HCT116 (cell line): ENCODE measurements around the gene DEFB132. TPM values are rescaled to one million over a fixed set of nuclear protein-coding genes. Genes with fewer than 3 reads are reported as not detected.

ENCODE experiments used
- ATAC-seq: fragments of 200-7000 bp; cut with Tn5 transposase; 2 replicates; pipeline ENCODE4 v1.9.1; 2020; ENCODE audit warnings: mild to moderate bottlenecking, moderate library complexity
- BruUV-seq: library from RNA; stranded (reverse); fragments of 400-500 nt; replicated peaks from 2 replicates; lab custom pipeline; 2021; lab: Mats Ljungman, UMichigan
- CTCF ChIA-PET: fragments of 300-600 bp; sonication (Branson Sonifier 250); formaldehyde crosslinking; loops from one replicate; lab custom pipeline; 2021; ENCODE audit warnings: antibody characterized with exemption; lab: Charles Lee
- POLR2A ChIA-PET: fragments of 300-600, 350-600 bp; sonication (Branson Sonifier 250); formaldehyde crosslinking; loops from one replicate; lab custom pipeline; 2021; ENCODE audit warnings: antibody characterized with exemption; lab: Charles Lee
- RAD21 ChIA-PET, 2 experiments: fragments of 300-600 bp; sonication (Branson Sonifier 250); formaldehyde crosslinking; loops; one replicate each; lab custom pipeline; 2023; ENCODE audit warnings: low total read pairs in 2 of 2; ENCODE audit not compliant: uncharacterized antibody in 2 of 2, unreplicated experiment in 2 of 2, low non-redundant PET in 1 of 2; lab: Charles Lee
- DNase-seq: peaks from one replicate; pipeline ENCODE4 v3.0.0-alpha.2; 2010; ENCODE audit warnings: low read depth, low spot score
- H2AFZ ChIP-seq: fragments of 200-600 bp; shearing (Covaris generic), sonication (generic); 2 replicates; pipeline ENCODE4 v1.6.1; 2017; ENCODE audit warnings: low read depth, mixed run types, mixed read lengths, antibody characterized with exemption, low read length; ENCODE audit not compliant: poor library complexity, severe bottlenecking
- H3K27ac ChIP-seq: 2 replicates; pipeline ENCODE4 v1.5.1; 2012; ENCODE audit warnings: low read depth, low read length
- H3K27me3 ChIP-seq: fragments of 200-600 bp; sonication (generic); 2 replicates; pipeline ENCODE4 v1.6.1; 2016; ENCODE audit warnings: mixed run types, low read length, mixed read lengths; ENCODE audit not compliant: insufficient read depth
- H3K36me3 ChIP-seq, 2 experiments: fragments of 200-500 bp in 1 of 2; fragments of 200-600 bp in 1 of 2; sonication (Bioruptor generic) in 1 of 2; sonication (generic) in 1 of 2; 2 replicates each; pipeline versions ENCODE4 v1.5.1 to v1.6.1; 2014 to 2016; ENCODE audit warnings: low read length in 2 of 2, inconsistent platforms in 1 of 2, mixed read lengths in 1 of 2, mixed run types in 1 of 2; ENCODE audit not compliant: insufficient read depth in 2 of 2, control insufficient read depth in 1 of 2
- H3K4me1 ChIP-seq, 2 experiments: fragments of 200-600 bp in 1 of 2; sonication (generic) in 1 of 2; 2 replicates each; pipeline versions ENCODE4 v1.5.1 to v1.6.1; 2012 to 2017; ENCODE audit warnings: low read length in 2 of 2, inconsistent platforms in 1 of 2, mild to moderate bottlenecking in 1 of 2, mixed read lengths in 1 of 2, mixed run types in 1 of 2, moderate library complexity in 1 of 2; ENCODE audit not compliant: insufficient read depth in 2 of 2, control insufficient read depth in 1 of 2
- H3K4me2 ChIP-seq: fragments of 200-600 bp; sonication (generic); 2 replicates; pipeline ENCODE4 v1.6.1; 2017; ENCODE audit warnings: mixed run types, low read length, mixed read lengths
- H3K4me3 ChIP-seq, 2 experiments: fragments of 200-600 bp in 1 of 2; sonication (generic) in 1 of 2; replicated peaks in 1 of 2; 2 replicates each; pipeline ENCODE4 v1.5.1; 2011 to 2016; ENCODE audit warnings: low read length in 2 of 2, control low read depth in 1 of 2, low read depth in 1 of 2, mild to moderate bottlenecking in 1 of 2, mixed read lengths in 1 of 2, mixed run types in 1 of 2
- H3K79me2 ChIP-seq: fragments of 200-600 bp; sonication (generic); 2 replicates; pipeline ENCODE4 v1.6.1; 2017; ENCODE audit warnings: mild to moderate bottlenecking, mixed run types, low read length, moderate library complexity, mixed read lengths; ENCODE audit not compliant: insufficient read depth
- H3K9ac ChIP-seq: fragments of 200-600 bp; sonication (generic); 2 replicates; pipeline ENCODE4 v1.6.1; 2016; ENCODE audit warnings: low read length, mixed read lengths
- H3K9me2 ChIP-seq: fragments of 200-600 bp; sonication (generic), shearing (Covaris generic); 2 replicates; pipeline ENCODE4 v1.6.1; 2017; ENCODE audit warnings: mixed run types, mild to moderate bottlenecking, moderate library complexity; ENCODE audit not compliant: insufficient read depth
- H3K9me3 ChIP-seq, 2 experiments: fragments of 200-500 bp in 1 of 2; fragments of 200-600 bp in 1 of 2; sonication (Bioruptor generic) in 1 of 2; sonication (generic) in 1 of 2; 2 replicates each; pipeline ENCODE4 v1.6.1; 2014 to 2017; ENCODE audit warnings: low read length in 2 of 2, mixed read lengths in 2 of 2, inconsistent platforms in 1 of 2, low read depth in 1 of 2, mild to moderate bottlenecking in 1 of 2, mixed run types in 1 of 2, moderate library complexity in 1 of 2; ENCODE audit not compliant: control insufficient read depth in 1 of 2, insufficient read depth in 1 of 2
- H4K20me1 ChIP-seq: fragments of 200-600 bp; sonication (generic), shearing (Covaris generic); 2 replicates; pipeline ENCODE4 v1.6.1; 2017; ENCODE audit warnings: mixed run types, mild to moderate bottlenecking, moderate library complexity; ENCODE audit not compliant: insufficient read depth
- ATF3 ChIP-seq: IDR thresholded peaks from 2 replicates; pipeline ENCODE4 v1.6.1; 2012
- CBX3 ChIP-seq: IDR thresholded peaks from 2 replicates; pipeline ENCODE4 v1.6.1; 2012; ENCODE audit warnings: low read depth
- CEBPB ChIP-seq: IDR thresholded peaks from 2 replicates; pipeline ENCODE4 v1.6.1; 2012; ENCODE audit warnings: low read depth
- EGR1 ChIP-seq: IDR thresholded peaks from 2 replicates; pipeline ENCODE4 v1.6.1; 2012; ENCODE audit warnings: low read depth
- ELF1 ChIP-seq: IDR thresholded peaks from 2 replicates; pipeline ENCODE4 v1.6.1; 2012; ENCODE audit warnings: low read depth, borderline replicate concordance
- EZH2 ChIP-seq: fragments of 200-600 bp; sonication (generic); IDR thresholded peaks from 2 replicates; pipeline ENCODE4 v1.6.1; 2017; ENCODE audit warnings: antibody characterized with exemption, mixed run types
- EZH2phosphoT487 ChIP-seq: fragments of 200-600 bp; IDR thresholded peaks from 2 replicates; pipeline ENCODE4 v1.6.1; 2018; ENCODE audit warnings: antibody characterized with exemption, borderline replicate concordance
- JUND ChIP-seq: IDR thresholded peaks from 2 replicates; pipeline ENCODE4 v1.6.1; 2012
- MAX ChIP-seq: IDR thresholded peaks from 2 replicates; pipeline ENCODE4 v1.6.1; 2012
- POLR2AphosphoS5 ChIP-seq: IDR thresholded peaks from 2 replicates; pipeline ENCODE4 v1.6.1; 2011; ENCODE audit warnings: mild to moderate bottlenecking, low read depth, low read length, moderate library complexity
- REST ChIP-seq: IDR thresholded peaks from 2 replicates; pipeline ENCODE4 v1.6.1; 2012; ENCODE audit warnings: low read depth
- SIN3A ChIP-seq: IDR thresholded peaks from 2 replicates; pipeline ENCODE4 v1.6.1; 2012; ENCODE audit warnings: low read depth
- SRF ChIP-seq: IDR thresholded peaks from 2 replicates; pipeline ENCODE4 v1.6.1; 2012; ENCODE audit warnings: low read depth
- TCF7L2 ChIP-seq: IDR thresholded peaks from 2 replicates; pipeline ENCODE4 v1.7.0; 2011; ENCODE audit warnings: borderline replicate concordance, inconsistent platforms; ENCODE audit not compliant: insufficient read depth, insufficient read length; ENCODE audit errors: extremely low read depth
- YY1 ChIP-seq: IDR thresholded peaks from 2 replicates; pipeline ENCODE4 v1.6.1; 2011; ENCODE audit warnings: low read length, low read depth, moderate library complexity, mild to moderate bottlenecking; ENCODE audit not compliant: insufficient replicate concordance; ENCODE audit errors: extremely low read depth
- ZFX ChIP-seq: fragments of 450-650 bp; IDR thresholded peaks from 2 replicates; pipeline ENCODE4 v1.6.1; 2017
- ZNF274 ChIP-seq: fragments of 200-500 bp; sonication (Bioruptor generic); IDR thresholded peaks from 2 replicates; pipeline ENCODE4 v1.6.1; 2014; ENCODE audit warnings: mild to moderate bottlenecking, low read depth, low read length, inconsistent platforms
- intact Hi-C: fragments of 100-400 bp; cut with micrococcal nuclease; formaldehyde crosslinking; loops from 2 replicates; pipeline ENCODE4 v1.10.0; 2022
- total RNA-seq: library from RNA; stranded (reverse); gene quantifications from one replicate; pipeline ENCODE4 v1.2.1, GENCODE V29; 2021; ENCODE audit not compliant: unreplicated experiment
- TF ChIP-seq, protein P1 (sequence below), 3 experiments: fragments of 200-600 bp in 1 of 3; sonication (generic) in 1 of 3; IDR thresholded peaks in 2 of 3; conservative IDR thresholded peaks in 1 of 3; 2 replicates each; pipeline ENCODE4 v1.5.1; 2012 to 2017; ENCODE audit warnings: low read depth in 2 of 3, low read length in 2 of 3, antibody characterized with exemption in 1 of 3, borderline replicate concordance in 1 of 3, control low read depth in 1 of 3, mild to moderate bottlenecking in 1 of 3, mixed read lengths in 1 of 3, mixed run types in 1 of 3, moderate library complexity in 1 of 3; ENCODE audit not compliant: insufficient read depth in 1 of 3
- TF ChIP-seq, protein P2 (sequence below): IDR thresholded peaks from 2 replicates; pipeline ENCODE4 v1.6.1; 2011; ENCODE audit warnings: mild to moderate bottlenecking, low read length, moderate library complexity; ENCODE audit not compliant: insufficient replicate concordance; ENCODE audit errors: extremely low read depth

DEFB132 gene
- total RNA-seq, 1 experiment from 2014 or later, result not detected

DNA sequence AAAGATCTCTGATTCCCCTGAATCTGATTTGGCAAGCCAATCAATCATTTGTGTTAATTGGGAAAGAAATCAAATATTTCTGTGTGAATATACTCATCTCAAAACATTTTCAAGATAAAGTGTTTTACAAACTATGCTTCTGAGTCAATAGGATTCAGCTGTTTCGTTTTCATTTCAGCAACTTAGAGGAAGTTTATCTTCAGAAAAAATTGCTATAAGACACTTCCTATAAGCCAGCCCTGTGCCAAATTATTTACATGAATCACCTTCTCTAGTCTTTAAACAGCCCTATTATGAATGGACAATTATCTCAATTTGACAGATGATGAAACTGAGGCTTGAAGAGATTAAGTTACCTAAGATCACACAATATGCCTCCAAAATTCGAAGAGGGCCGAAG is 19.6 kb upstream of the DEFB132 start:
- no peak overlapping the region for H3K4me3 ChIP-seq
- ATAC-seq (no peak), DNase-seq (no peak)
- no peaks in the 10 kb centered on the region for H3K9me3 ChIP-seq
- no peaks in the 10 kb centered on the region for H3K36me3 ChIP-seq
- H3K4me1 ChIP-seq, result no peaks in the 10 kb centered on the region
- no peaks in the 10 kb centered on the region for H3K9me2 ChIP-seq
- ChIA-PET RAD21 (no interaction called here), POLR2A (interaction anchor here (1.1 kb wide), 1 partner anchor 23 kb away, joined by 4 read pairs; no protein-coding TSS in a partner anchor), CTCF (no interaction called here)
- H3K79me2 ChIP-seq, result no peaks in the 10 kb centered on the region
- H3K4me2 ChIP-seq, result no peak overlapping the region
- no peak for TF ChIP-seq EZH2
- no peak for TF ChIP-seq ZNF274
- TF ChIP-seq POLR2AphosphoS5, result no peak
- TF ChIP-seq REST, result no peak
- TF ChIP-seq YY1, result no peak
- TF ChIP-seq, protein P1, sequence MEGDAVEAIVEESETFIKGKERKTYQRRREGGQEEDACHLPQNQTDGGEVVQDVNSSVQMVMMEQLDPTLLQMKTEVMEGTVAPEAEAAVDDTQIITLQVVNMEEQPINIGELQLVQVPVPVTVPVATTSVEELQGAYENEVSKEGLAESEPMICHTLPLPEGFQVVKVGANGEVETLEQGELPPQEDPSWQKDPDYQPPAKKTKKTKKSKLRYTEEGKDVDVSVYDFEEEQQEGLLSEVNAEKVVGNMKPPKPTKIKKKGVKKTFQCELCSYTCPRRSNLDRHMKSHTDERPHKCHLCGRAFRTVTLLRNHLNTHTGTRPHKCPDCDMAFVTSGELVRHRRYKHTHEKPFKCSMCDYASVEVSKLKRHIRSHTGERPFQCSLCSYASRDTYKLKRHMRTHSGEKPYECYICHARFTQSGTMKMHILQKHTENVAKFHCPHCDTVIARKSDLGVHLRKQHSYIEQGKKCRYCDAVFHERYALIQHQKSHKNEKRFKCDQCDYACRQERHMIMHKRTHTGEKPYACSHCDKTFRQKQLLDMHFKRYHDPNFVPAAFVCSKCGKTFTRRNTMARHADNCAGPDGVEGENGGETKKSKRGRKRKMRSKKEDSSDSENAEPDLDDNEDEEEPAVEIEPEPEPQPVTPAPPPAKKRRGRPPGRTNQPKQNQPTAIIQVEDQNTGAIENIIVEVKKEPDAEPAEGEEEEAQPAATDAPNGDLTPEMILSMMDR (IDR thresholded peaks at IDR 0.05 in 2 of 3, conservative IDR thresholded peaks at IDR 0.05 in 1 of 3; ENCODE audit: borderline replicate concordance in 1 of 3, insufficient read depth in 1 of 3, low read depth in 2 of 3, low read length in 2 of 3), result no peak
- TF ChIP-seq CEBPB, result no peak
- no peak for TF ChIP-seq SIN3A
- TF ChIP-seq, protein P2, sequence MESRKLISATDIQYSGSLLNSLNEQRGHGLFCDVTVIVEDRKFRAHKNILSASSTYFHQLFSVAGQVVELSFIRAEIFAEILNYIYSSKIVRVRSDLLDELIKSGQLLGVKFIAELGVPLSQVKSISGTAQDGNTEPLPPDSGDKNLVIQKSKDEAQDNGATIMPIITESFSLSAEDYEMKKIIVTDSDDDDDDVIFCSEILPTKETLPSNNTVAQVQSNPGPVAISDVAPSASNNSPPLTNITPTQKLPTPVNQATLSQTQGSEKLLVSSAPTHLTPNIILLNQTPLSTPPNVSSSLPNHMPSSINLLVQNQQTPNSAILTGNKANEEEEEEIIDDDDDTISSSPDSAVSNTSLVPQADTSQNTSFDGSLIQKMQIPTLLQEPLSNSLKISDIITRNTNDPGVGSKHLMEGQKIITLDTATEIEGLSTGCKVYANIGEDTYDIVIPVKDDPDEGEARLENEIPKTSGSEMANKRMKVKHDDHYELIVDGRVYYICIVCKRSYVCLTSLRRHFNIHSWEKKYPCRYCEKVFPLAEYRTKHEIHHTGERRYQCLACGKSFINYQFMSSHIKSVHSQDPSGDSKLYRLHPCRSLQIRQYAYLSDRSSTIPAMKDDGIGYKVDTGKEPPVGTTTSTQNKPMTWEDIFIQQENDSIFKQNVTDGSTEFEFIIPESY, result no peak
- no peak for TF ChIP-seq JUND
- TF ChIP-seq EGR1, result no peak
- no peak for TF ChIP-seq ATF3
- no peak for TF ChIP-seq EZH2phosphoT487
- TF ChIP-seq CBX3, result no peak
- no peak for TF ChIP-seq MAX
- no peak for TF ChIP-seq ZFX
- TF ChIP-seq SRF, result no peak
- no peak for TF ChIP-seq ELF1
- TF ChIP-seq TCF7L2, result no peak
- H4K20me1 ChIP-seq, result no peaks in the 10 kb centered on the region
- H3K27me3 ChIP-seq, result peaks cover 6% of the 10 kb centered on the region; the same call in 1 of the 2 replicates
- intact Hi-C loops, result no loop called here
- no peak overlapping the region for H3K9ac ChIP-seq
- no TSS peak for BruUV-seq
- H2AFZ ChIP-seq, result no peak overlapping the region
- H3K27ac ChIP-seq, result no peak overlapping the region
